Progenitor cell of endocrine pancreas (in vitro differentiated cells): ENCODE data around the gene HDAC1. TPM values are rescaled to one million over a fixed set of nuclear protein-coding genes. Genes with fewer than 3 reads are reported as not detected.

Source experiments
- DNase-seq: peaks from one replicate; pipeline ENCODE4 v3.0.0; 2021; ENCODE audit warnings: low spot score; ENCODE audit not compliant: unreplicated experiment
- H3K27ac Mint-ChIP-seq: 2 replicates; pipeline ENCODE4 v1.8.0; 2021; ENCODE audit warnings: mild to moderate bottlenecking, moderate library complexity, mixed read lengths
- H3K27me3 Mint-ChIP-seq: 2 replicates; pipeline ENCODE4 v1.8.0; 2021; ENCODE audit warnings: mixed read lengths
- H3K36me3 Mint-ChIP-seq: 2 replicates; pipeline ENCODE4 v1.8.0; 2022; ENCODE audit warnings: mixed read lengths; ENCODE audit not compliant: insufficient read depth
- H3K4me1 Mint-ChIP-seq: 2 replicates; pipeline ENCODE4 v1.8.0; 2021; ENCODE audit warnings: low read depth, mixed read lengths
- H3K4me3 Mint-ChIP-seq: 2 replicates; pipeline ENCODE4 v1.8.0; 2021; ENCODE audit warnings: low read depth, mild to moderate bottlenecking, moderate library complexity, mixed read lengths
- H3K9me3 Mint-ChIP-seq: 2 replicates; pipeline ENCODE4 v1.8.0; 2021; ENCODE audit warnings: low read depth, mixed read lengths
- total RNA-seq: library from RNA; stranded (reverse); gene quantifications from 2 replicates; pipeline ENCODE4 v1.2.1, GENCODE V29; 2021
- TF ChIP-seq, protein P1 (sequence below): fragments of 200-600 bp; sonication (generic); IDR thresholded peaks from one replicate; pipeline ENCODE4 v1.5.0; 2021; ENCODE audit warnings: antibody characterized with exemption, mild to moderate bottlenecking; ENCODE audit not compliant: unreplicated experiment

Gene HDAC1
- total RNA-seq, 1 donor from 2014 or later, result 197 TPM

DNA sequence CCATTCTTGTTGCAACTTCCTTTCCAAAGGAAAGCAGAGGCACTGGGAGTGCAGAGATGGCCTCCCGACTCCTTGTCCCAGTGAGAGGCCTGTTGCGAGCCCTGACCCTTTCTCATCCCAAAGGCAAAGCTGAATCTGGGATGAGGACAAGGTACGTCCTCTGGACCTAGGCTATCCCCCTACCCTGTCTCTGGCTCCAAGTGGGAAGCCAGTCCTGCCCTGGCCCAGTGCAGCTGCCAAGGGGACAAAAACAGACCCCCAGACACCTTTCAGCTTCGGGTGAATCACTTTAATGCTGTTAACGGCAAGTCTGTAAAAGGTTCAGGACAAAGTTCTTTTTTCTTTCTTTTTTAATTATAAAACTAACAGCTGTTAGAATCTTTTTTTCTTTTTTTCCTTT lies 73.0 kb downstream of the HDAC1 start:
- H3K36me3 Mint-ChIP-seq, result peaks cover 13% of the 10 kb centered on the region
- H3K4me3 Mint-ChIP-seq, result no peak overlapping the region
- TF ChIP-seq, protein P1, sequence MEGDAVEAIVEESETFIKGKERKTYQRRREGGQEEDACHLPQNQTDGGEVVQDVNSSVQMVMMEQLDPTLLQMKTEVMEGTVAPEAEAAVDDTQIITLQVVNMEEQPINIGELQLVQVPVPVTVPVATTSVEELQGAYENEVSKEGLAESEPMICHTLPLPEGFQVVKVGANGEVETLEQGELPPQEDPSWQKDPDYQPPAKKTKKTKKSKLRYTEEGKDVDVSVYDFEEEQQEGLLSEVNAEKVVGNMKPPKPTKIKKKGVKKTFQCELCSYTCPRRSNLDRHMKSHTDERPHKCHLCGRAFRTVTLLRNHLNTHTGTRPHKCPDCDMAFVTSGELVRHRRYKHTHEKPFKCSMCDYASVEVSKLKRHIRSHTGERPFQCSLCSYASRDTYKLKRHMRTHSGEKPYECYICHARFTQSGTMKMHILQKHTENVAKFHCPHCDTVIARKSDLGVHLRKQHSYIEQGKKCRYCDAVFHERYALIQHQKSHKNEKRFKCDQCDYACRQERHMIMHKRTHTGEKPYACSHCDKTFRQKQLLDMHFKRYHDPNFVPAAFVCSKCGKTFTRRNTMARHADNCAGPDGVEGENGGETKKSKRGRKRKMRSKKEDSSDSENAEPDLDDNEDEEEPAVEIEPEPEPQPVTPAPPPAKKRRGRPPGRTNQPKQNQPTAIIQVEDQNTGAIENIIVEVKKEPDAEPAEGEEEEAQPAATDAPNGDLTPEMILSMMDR, result no peak

DNA sequence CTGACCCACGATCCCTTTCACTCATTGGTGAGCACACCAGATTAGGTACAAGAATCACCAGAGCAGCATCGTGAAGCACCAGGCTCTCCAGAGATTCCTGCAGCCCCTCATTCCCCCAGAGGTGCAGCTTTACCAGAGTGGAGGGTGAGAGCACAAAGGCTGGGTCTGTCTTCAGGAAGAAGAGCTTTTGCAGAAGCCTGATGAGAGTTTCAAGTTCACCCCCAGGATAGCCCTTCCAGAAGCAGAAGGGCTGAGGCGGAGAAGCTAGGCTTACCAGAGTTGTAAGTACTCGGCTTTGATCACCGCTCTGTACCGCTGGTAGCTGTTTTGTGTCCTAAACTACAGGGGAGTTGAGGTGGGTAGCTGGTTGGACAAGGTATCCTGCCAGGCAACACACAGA lies 73.6 kb downstream of the HDAC1 start:
- H3K4me3 Mint-ChIP-seq, result no peak overlapping the region

More for the DNA sequence above, 73.0 kb downstream of the HDAC1 start:
- Mint-ChIP-seq H3K27ac (no peak overlapping the region), H3K4me1 (peaks cover 6% of the 10 kb centered on the region), H3K27me3 (peaks cover 10% of the 10 kb centered on the region), H3K9me3 (no peaks in the 10 kb centered on the region)
- no peak for DNase-seq

DNA sequence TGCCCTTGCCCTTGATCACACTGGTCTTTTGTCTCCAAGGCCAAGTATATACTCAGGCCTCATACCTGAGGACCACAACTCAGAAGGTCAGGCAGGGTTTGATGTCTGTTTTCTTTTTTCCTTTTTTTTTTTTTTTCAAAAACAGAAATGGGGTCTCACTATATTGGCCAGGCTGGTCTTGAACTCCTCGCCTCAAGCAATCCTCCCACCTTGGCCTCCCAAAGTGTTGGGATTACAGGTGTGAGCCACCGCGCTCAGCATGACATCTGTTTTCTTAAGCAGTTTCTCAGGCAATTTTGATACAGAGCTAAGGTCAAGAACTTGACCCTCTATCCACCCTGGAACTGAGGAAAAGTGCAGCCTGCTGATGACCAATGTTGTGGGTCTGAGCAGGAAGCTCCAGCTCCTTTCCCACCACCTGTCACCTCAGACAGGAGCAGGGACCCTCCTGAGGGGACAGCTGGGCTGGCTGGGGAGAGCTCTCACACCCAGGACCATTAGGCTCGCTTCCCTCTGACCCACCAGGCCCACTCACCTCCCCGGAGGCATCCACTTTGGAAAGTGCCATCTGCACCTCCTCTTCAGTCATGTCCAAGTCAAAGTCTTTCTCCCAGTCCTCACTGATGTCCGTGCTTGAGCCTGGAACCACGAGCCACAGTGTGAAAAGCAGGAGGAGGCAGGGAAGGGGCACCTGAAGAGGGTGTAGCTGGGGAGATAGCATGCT lies 76.2 kb downstream of the HDAC1 start:
- H3K9me3 Mint-ChIP-seq, result no peaks in the 10 kb centered on the region
- no peak for DNase-seq
- no peaks in the 10 kb centered on the region for H3K27me3 Mint-ChIP-seq
- no peak overlapping the region for H3K4me3 Mint-ChIP-seq
- H3K4me1 Mint-ChIP-seq, result no peaks in the 10 kb centered on the region
- TF ChIP-seq, protein P1, result no peak
- H3K27ac Mint-ChIP-seq, result no peak overlapping the region
- H3K36me3 Mint-ChIP-seq, result peaks cover 13% of the 10 kb centered on the region

More for the DNA sequence above, 73.6 kb downstream of the HDAC1 start:
- peaks cover 10% of the 10 kb centered on the region for H3K27me3 Mint-ChIP-seq
- no peak for DNase-seq
- peaks cover 6% of the 10 kb centered on the region for H3K4me1 Mint-ChIP-seq
- H3K9me3 Mint-ChIP-seq, result no peaks in the 10 kb centered on the region
- TF ChIP-seq, protein P1, result no peak
- H3K36me3 Mint-ChIP-seq, result peaks cover 13% of the 10 kb centered on the region
- peak overlapping the region; percentile 78 for H3K27ac Mint-ChIP-seq

DNA sequence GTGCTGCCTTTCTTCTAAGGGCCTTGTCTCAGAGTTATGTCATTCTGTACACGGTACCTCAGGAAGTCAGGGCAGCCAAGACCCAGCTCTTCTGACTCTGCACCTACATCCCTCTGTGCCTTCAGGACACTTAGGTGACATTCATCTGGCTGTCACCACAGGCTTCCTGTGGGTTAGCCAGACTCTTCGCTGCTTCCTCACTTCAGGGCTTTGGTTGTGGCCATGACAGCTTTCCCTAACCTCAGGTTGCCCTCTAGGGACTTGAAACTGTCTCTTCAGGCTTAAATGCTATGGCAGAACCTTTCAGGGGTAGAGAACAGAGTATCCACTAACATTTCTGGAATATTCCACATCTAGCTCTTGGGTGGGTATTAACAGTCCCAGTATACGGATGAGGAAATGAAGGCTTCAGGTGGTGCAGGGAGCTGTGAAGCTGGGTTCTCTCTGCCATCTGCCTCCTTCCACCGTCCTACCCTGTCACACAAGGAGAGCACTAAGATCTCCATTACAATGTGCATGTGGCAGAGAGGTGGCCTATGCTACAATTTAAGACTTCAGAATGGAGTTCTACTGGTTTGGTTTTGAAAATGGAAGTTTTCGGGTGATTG lies 80.4 kb downstream of the HDAC1 start:
- Mint-ChIP-seq H3K36me3 (peaks cover 22% of the 10 kb centered on the region), H3K27me3 (no peaks in the 10 kb centered on the region), H3K27ac (no peak overlapping the region), H3K4me3 (no peak overlapping the region), H3K4me1 (no peaks in the 10 kb centered on the region), H3K9me3 (no peaks in the 10 kb centered on the region)
- TF ChIP-seq, protein P1, result no peak
- DNase-seq, result no peak

DNA sequence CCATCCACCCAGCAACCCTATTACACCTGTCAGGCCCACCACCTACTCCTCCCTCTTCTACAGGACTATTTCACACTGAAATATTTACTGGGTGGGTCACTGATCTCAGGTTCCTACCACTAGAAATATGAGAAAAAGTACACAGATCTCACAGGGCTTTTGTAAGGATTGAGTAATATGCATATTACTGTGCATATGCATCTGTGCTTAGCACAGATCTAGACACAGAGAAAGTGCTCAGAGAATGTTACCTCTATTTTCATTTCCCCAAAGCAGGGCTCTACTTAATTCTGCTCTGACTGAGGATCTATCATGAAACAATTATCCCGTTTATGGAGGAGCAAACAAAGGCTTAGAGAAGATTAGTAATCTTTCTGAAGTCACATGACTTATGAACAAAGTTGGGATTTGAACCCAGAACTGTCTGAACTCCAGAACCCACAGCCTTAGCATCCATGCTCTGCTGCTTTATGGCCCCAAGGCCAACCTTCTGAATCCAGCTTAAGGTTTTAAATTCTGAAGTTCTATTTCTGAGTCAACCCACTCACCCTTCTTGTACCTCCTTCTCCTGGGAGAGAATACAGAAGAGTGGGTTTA lies 82.2 kb downstream of the HDAC1 start:
- no peak overlapping the region for H3K4me3 Mint-ChIP-seq
- no peak for DNase-seq
- H3K36me3 Mint-ChIP-seq, result peaks cover 23% of the 10 kb centered on the region
- H3K27me3 Mint-ChIP-seq, result no peaks in the 10 kb centered on the region
- H3K27ac Mint-ChIP-seq, result no peak overlapping the region
- H3K4me1 Mint-ChIP-seq, result no peaks in the 10 kb centered on the region
- TF ChIP-seq, protein P1, result no peak
- H3K9me3 Mint-ChIP-seq, result no peaks in the 10 kb centered on the region
